Measurements from ENCODE around the gene PSMB2.

The PSMB2 gene

DNA sequence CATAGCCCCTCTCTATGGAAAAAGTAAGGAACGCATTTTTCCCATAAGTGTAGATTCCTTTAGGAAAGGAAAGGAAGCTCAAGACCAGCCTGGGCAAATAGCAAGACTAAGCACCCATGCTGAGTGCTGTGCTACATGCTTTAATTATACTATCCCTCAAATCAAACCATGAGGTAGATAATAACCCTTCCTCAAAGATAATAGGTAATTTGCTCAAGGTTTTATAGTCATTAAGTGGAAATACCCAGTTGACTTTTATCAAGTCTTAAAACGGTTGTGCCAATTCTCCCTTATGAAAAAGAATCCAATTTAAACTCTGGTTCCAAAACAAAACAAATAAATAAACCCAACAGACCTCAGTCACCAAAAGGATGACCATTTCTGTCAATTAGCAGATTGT, 87.5 kb downstream of the PSMB2 start:
- Histone ChIP-seq H3K4me1 (ENCODE audit: insufficient read depth, low read length, severe bottlenecking) (peaks cover 34% of the 10 kb centered on the region), H3K79me2 (ENCODE audit: insufficient read depth, low read length) (no peaks in the 10 kb centered on the region; the same call in 1 of the 2 replicates), H3K27me3 (ENCODE audit: insufficient read depth, low read length) (no peaks in the 10 kb centered on the region), H4K20me1 (ENCODE audit: insufficient read depth, low read length) (no peaks in the 10 kb centered on the region), H3K36me3 (ENCODE audit: insufficient read depth, low read length) (peaks cover 40% of the 10 kb centered on the region), H3K9ac (ENCODE audit: low read length) (no peak overlapping the region), H3F3A (ENCODE audit: insufficient read depth, low read length) (peaks cover under 1% of the 10 kb centered on the region; the same call in 1 of the 2 replicates), H3K9me3 (ENCODE audit: low read length) (no peaks in the 10 kb centered on the region), H3K9me2 (ENCODE audit: low read depth, low read length) (no peaks in the 10 kb centered on the region), H3K27ac (ENCODE audit: low read depth, low read length, poor library complexity, severe bottlenecking) (no peak overlapping the region), H2AFZ (ENCODE audit: low read length) (no peak overlapping the region), H3K4me3 (ENCODE audit: low read depth, low read length, poor library complexity, severe bottlenecking) (no peak overlapping the region), H3K4me2 (ENCODE audit: low read length) (no peak overlapping the region)
- TF ChIP-seq, protein P1, sequence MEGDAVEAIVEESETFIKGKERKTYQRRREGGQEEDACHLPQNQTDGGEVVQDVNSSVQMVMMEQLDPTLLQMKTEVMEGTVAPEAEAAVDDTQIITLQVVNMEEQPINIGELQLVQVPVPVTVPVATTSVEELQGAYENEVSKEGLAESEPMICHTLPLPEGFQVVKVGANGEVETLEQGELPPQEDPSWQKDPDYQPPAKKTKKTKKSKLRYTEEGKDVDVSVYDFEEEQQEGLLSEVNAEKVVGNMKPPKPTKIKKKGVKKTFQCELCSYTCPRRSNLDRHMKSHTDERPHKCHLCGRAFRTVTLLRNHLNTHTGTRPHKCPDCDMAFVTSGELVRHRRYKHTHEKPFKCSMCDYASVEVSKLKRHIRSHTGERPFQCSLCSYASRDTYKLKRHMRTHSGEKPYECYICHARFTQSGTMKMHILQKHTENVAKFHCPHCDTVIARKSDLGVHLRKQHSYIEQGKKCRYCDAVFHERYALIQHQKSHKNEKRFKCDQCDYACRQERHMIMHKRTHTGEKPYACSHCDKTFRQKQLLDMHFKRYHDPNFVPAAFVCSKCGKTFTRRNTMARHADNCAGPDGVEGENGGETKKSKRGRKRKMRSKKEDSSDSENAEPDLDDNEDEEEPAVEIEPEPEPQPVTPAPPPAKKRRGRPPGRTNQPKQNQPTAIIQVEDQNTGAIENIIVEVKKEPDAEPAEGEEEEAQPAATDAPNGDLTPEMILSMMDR (IDR thresholded peaks at IDR 0.05; ENCODE audit: low read length), result no peak
- TF ChIP-seq EZH2 (IDR thresholded peaks at IDR 0.05; ENCODE audit: borderline replicate concordance, low read length), result no peak

All from OCI-LY1 (cell line).